CD4-positive, alpha-beta T cell treated with Interleukin-2 at 100 ng/mL for 4 hours (primary cell): ENCODE results near the gene DIPK1A.

Source experiments
- DNase-seq: peaks from one replicate; pipeline ENCODE4 v3.0.0-alpha.2; 2020; ENCODE audit warnings: low spot score

DIPK1A gene

GRCh38 chr1:92842082-92843045 lies 118.9 kb downstream of the DIPK1A start:
- no peak for DNase-seq

- DNase-seq, result no peak
These were observed 120.7 kb downstream of the DIPK1A start for GRCh38 chr1:92840600-92840999.

GRCh38 chr1:92839442-92839841 lies 121.8 kb downstream of the DIPK1A start:
- DNase-seq, result no peak

GRCh38 chr1:92838519-92838918 lies 122.7 kb downstream of the DIPK1A start:
- no peak for DNase-seq

- DNase-seq, result no peak
These were observed 124.2 kb downstream of the DIPK1A start for GRCh38 chr1:92837062-92837461.

- no peak for DNase-seq
These were observed 126.6 kb downstream of the DIPK1A start for GRCh38 chr1:92834617-92835016.

GRCh38 chr1:92833840-92834239 lies 127.4 kb downstream of the DIPK1A start:
- DNase-seq, result no peak

GRCh38 chr1:92832537-92833114 lies 128.6 kb downstream of the DIPK1A start:
- no peak for DNase-seq

- DNase-seq, result peak; percentile 98
These were observed 129.3 kb downstream of the DIPK1A start, which contains the start of gene RPL5 for GRCh38 chr1:92831762-92832536. Gene RPL5 (plus strand): TSS chr1:92832040. CDS start chr1:92832115, 75 bp downstream.

- no peak for DNase-seq
These were observed 129.9 kb downstream of the DIPK1A start for GRCh38 chr1:92831368-92831761.

- no peak for DNase-seq
These were observed 134.5 kb downstream of the DIPK1A start for GRCh38 chr1:92826792-92827191.

GRCh38 chr1:92822879-92823278 lies 138.4 kb downstream of the DIPK1A start:
- no peak for DNase-seq

- no peak for DNase-seq
These were observed 140.7 kb downstream of the DIPK1A start for GRCh38 chr1:92820551-92820950.

GRCh38 chr1:92820024-92820423 lies 141.2 kb downstream of the DIPK1A start:
- no peak for DNase-seq

GRCh38 chr1:92817986-92818764 lies 143.1 kb downstream of the DIPK1A start:
- peak; percentile 39 for DNase-seq

- no peak for DNase-seq
These were observed 144.0 kb downstream of the DIPK1A start for GRCh38 chr1:92817137-92817697.

- no peak for DNase-seq
These were observed 144.5 kb downstream of the DIPK1A start for GRCh38 chr1:92816732-92817131.

GRCh38 chr1:92808381-92808780 lies 152.9 kb downstream of the DIPK1A start:
- DNase-seq, result no peak

- DNase-seq, result no peak
These were observed 156.0 kb downstream of the DIPK1A start for GRCh38 chr1:92805216-92805615.

GRCh38 chr1:92804721-92805201 lies 156.5 kb downstream of the DIPK1A start:
- DNase-seq, result peak; percentile 13
